NT2/D1 (cell line): ENCODE data around the gene CBLIF.

Experiments used
- SUZ12 ChIP-seq: IDR thresholded peaks from 2 replicates; pipeline ENCODE4 v1.6.1; 2011; ENCODE audit not compliant: insufficient read length, insufficient read depth; ENCODE audit errors: extremely low read depth
- YY1 ChIP-seq: IDR thresholded peaks from 2 replicates; pipeline ENCODE4 v1.6.1; 2011; ENCODE audit not compliant: insufficient read length, insufficient read depth
- ZNF274 ChIP-seq: IDR thresholded peaks from 2 replicates; pipeline ENCODE4 v1.6.1; 2011; ENCODE audit warnings: mild to moderate bottlenecking, low read depth, low read length

DNA sequence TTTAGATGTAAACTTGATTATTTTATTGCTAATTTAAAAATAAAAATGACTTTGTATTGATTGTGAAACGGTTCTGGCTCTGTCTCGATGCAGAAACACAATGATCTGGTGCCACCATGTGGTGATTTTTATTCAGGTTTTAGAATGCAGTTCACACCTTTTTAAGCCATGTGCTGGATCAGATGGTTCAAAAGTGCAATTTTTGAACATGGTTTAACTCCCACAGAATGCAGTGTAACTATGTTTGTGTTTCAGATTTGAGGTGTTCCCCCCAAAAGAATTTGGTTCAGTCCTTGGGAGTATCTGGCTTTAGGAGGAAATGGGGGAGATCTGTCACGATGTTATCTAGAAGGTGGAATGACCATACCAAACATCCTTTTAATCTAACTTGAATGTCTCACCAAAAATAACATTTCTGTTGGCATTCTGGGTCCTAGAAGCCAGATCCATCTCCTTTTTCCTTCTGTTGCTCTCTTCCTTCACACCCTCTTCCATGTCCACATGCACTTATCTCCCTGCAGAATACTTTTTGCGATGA is 42.6 kb downstream of the CBLIF start:
- no peak for TF ChIP-seq ZNF274
- no peak for TF ChIP-seq YY1
- TF ChIP-seq SUZ12, result no peak
